Midbrain (tissue), 1 donor: Measurements from ENCODE around the gene NKX6-2.

ENCODE experiments used
- DNase-seq: peaks from one replicate; lab custom pipeline; 2025; lab: John Stamatoyannopoulos, UW

The NKX6-2 gene

DNA sequence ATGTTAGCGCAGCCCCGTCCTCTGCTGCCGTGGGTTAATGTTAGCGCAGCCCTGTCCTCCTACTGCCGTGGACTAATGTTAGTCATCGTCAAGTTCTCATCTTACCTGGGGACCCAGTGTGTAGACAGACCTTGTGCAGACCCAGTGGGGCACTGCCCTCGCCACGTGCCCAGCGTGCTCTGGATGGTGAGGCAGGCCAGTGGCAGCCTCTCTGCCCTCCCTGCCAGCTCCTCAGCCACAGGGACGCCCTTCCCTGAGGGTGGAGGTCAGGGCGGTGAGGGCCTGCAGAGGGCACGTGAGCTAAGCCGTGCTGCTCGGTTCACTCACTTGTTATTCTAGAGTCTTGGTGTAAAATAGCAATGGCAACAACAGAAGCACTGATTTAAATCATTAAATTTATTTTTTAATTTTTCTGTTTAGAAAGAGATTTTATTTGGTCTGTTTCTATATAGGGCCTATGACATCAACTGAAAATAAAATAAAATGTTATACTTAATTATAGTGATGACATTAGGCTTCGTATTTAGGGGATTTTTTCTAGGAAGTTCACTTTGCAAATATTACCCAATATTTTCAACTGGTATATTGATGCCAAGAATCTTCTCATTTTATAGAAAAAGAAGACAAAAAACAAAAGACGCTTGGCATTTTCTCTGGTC lies 48.4 kb downstream of the NKX6-2 start:
- no peak for DNase-seq

DNA sequence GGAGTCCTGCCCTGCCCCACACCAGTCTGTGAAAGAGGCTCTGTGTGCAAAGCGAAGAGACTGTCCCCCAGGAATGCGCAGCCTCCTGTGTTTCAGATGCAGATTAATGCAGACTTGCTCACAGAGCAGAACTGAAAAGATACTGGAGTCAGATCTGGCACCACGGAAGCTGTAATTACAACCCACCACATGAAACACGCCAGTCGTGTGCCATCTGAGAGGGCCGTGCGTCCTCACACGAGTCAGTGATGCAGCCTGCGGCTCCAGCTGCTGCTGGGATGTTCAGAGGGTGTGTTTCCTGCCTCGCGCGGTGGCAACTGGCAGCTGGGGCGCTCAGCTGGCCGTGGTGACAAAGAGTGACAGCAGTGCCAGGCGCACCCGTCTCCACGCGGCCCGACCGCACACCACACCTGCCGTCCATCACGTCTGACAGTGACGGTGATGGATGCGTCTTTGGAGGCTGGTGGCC lies 50.0 kb downstream of the NKX6-2 start:
- DNase-seq = peak; percentile 81

DNA sequence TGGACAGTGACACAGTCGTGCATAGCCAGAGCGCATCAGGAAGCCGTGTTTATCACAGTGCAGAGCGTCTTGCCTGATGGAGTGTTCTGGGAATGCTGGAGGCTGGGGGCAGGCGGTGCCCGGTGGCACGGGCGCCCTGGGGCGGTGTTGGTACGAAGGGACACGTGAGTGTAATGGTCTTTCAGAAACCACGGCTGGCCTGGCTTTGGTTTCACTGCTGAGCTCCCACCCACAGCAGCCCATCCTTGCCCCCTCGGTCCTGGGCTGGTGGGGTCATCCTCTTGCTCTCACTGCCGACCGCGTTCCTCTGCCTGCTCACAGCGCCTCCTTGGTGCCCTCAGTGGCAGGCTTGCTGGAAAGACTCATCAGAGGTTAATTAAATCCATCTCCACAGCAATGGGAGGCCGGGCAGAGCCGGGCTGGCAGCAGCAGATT lies 50.6 kb downstream of the NKX6-2 start:
- DNase-seq = peak; percentile 74

DNA sequence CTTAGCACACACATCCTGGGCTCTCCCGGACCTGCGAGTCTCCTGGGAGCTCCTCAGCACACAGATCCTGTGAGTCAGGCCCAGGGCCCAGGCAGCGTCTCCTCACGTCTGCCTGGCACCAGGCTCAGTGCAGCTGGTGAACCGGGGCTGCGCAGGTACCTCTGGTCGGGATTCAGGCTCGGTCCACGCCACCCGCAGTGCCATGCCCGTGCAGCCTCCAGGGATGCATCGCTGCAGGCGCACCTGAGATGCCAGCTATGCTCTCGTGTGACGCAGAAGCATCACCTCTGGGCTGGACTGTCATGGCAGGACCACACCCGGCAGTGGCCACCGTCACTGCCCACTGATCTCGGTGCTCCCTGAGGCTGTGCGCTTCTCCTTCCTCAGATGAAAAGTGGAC lies 52.0 kb downstream of the NKX6-2 start:
- no peak for DNase-seq
